Activated CD4-positive, alpha-beta memory T cell treated with anti-CD3 and anti-CD28 coated beads, Interleukin-2, amount 10 ng/mL, durations not matched to agents 7 days and 5 days (primary cell): Measurements from ENCODE around the gene GGT1. TPM values are rescaled to one million over a fixed set of nuclear protein-coding genes. Genes with fewer than 3 reads are reported as not detected.
A peak's percentile ranks its signal among the peaks of the same experiment; 100 is the strongest.
"Not testable (repeated sequence)": the region's sequence is repeated elsewhere in the genome, so short reads cannot be mapped to it uniquely, and the experiment has no call there.

Experiments
- CTCF ChIA-PET: fragments of 350-600 bp; sonication (Branson Sonifier 250); formaldehyde crosslinking; loops from one replicate; lab custom pipeline; 2021; ENCODE audit warnings: antibody characterized with exemption, inconsistent platforms; lab: Charles Lee
- POLR2A ChIA-PET: fragments of 350-600 bp; sonication (Branson Sonifier 250); formaldehyde crosslinking; loops from one replicate; lab custom pipeline; 2021; ENCODE audit warnings: antibody characterized with exemption; lab: Charles Lee
- DNase-seq: peaks from one replicate; pipeline ENCODE4 v3.0.0-alpha.2; 2020
- H3K27ac Mint-ChIP-seq: one replicate; pipeline ENCODE4 v1.8.0; 2021; ENCODE audit warnings: mild to moderate bottlenecking, mixed read lengths
- H3K27me3 Mint-ChIP-seq: one replicate; pipeline ENCODE4 v1.8.0; 2021; ENCODE audit warnings: mixed read lengths
- H3K36me3 Mint-ChIP-seq: one replicate; pipeline ENCODE4 v1.8.0; 2021; ENCODE audit warnings: low read depth, mixed read lengths
- H3K4me1 Mint-ChIP-seq: one replicate; pipeline ENCODE4 v1.8.0; 2021; ENCODE audit warnings: mixed read lengths
- H3K4me3 Mint-ChIP-seq: one replicate; pipeline ENCODE4 v1.8.0; 2021; ENCODE audit warnings: mild to moderate bottlenecking, mixed read lengths
- H3K9me3 Mint-ChIP-seq: one replicate; pipeline ENCODE4 v1.8.0; 2021; ENCODE audit warnings: mixed read lengths
- total RNA-seq, 2 experiments: library from RNA; stranded (reverse); gene quantifications; one replicate each; pipeline ENCODE4 v1.2.3, GENCODE V29; 2021

The GGT1 gene
- total RNA-seq, 2 experiments from 2014 or later: 64.6 to 68.4 TPM

- no peaks in the 10 kb centered on the region for H3K36me3 Mint-ChIP-seq
- H3K27ac Mint-ChIP-seq: no peak overlapping the region
- no peak overlapping the region for H3K4me3 Mint-ChIP-seq
- peaks cover 2% of the 10 kb centered on the region for H3K27me3 Mint-ChIP-seq
- DNase-seq: no peak
- ChIA-PET POLR2A (interaction anchor here (1.2 kb wide), 1 partner anchor 32 kb away, joined by 7 read pairs; the partner anchor contains the start of gene GUCD1), CTCF (no interaction called here)
- H3K4me1 Mint-ChIP-seq: peaks cover 3% of the 10 kb centered on the region
- no peaks in the 10 kb centered on the region for H3K9me3 Mint-ChIP-seq
Observed at GRCh38 chr22:24587251-24587650, 15.7 kb upstream of the GGT1 start.

GRCh38 chr22:24587948-24588347 is 15.0 kb upstream of the GGT1 start:
- Mint-ChIP-seq H3K27me3 (peaks cover 4% of the 10 kb centered on the region), H3K4me1 (peaks cover 6% of the 10 kb centered on the region), H3K36me3 (no peaks in the 10 kb centered on the region), H3K9me3 (no peaks in the 10 kb centered on the region), H3K27ac (no peak overlapping the region), H3K4me3 (no peak overlapping the region)
- ChIA-PET CTCF (no interaction called here), POLR2A (interaction anchor here (1.2 kb wide), 1 partner anchor 33 kb away, joined by 7 read pairs; the partner anchor contains the start of gene GUCD1)
- no peak for DNase-seq

GRCh38 chr22:24588381-24588756 is 14.6 kb upstream of the GGT1 start:
- ChIA-PET CTCF (no interaction called here), POLR2A (no interaction called here)
- Mint-ChIP-seq H3K27me3 (peaks cover 4% of the 10 kb centered on the region), H3K4me3 (no peak overlapping the region), H3K9me3 (no peaks in the 10 kb centered on the region), H3K4me1 (peaks cover 6% of the 10 kb centered on the region), H3K36me3 (no peaks in the 10 kb centered on the region), H3K27ac (no peak overlapping the region)
- DNase-seq: no peak

- peaks cover 6% of the 10 kb centered on the region for H3K4me1 Mint-ChIP-seq
- POLR2A ChIA-PET: no interaction called here
Observed at GRCh38 chr22:24588757-24589481, 14.1 kb upstream of the GGT1 start.

GRCh38 chr22:24589518-24590030 is 13.4 kb upstream of the GGT1 start:
- Mint-ChIP-seq H3K4me1 (peaks cover 6% of the 10 kb centered on the region), H3K9me3 (no peaks in the 10 kb centered on the region), H3K4me3 (no peak overlapping the region), H3K27me3 (peaks cover 4% of the 10 kb centered on the region), H3K27ac (no peak overlapping the region), H3K36me3 (no peaks in the 10 kb centered on the region)
- CTCF ChIA-PET: no interaction called here
- no peak for DNase-seq
- POLR2A ChIA-PET: no interaction called here

More at GRCh38 chr22:24588757-24589481, 14.1 kb upstream of the GGT1 start:
- Mint-ChIP-seq H3K4me3 (no peak overlapping the region), H3K27ac (no peak overlapping the region), H3K36me3 (no peaks in the 10 kb centered on the region), H3K9me3 (no peaks in the 10 kb centered on the region), H3K27me3 (peaks cover 4% of the 10 kb centered on the region)
- CTCF ChIA-PET: no interaction called here
- DNase-seq: no peak

- ChIA-PET CTCF (no interaction called here), POLR2A (no interaction called here)
- Mint-ChIP-seq H3K4me3 (no peak overlapping the region), H3K4me1 (peaks cover 6% of the 10 kb centered on the region), H3K9me3 (no peaks in the 10 kb centered on the region), H3K36me3 (no peaks in the 10 kb centered on the region), H3K27ac (no peak overlapping the region), H3K27me3 (peaks cover 4% of the 10 kb centered on the region)
- DNase-seq: no peak
Observed at GRCh38 chr22:24590596-24591173, 12.3 kb upstream of the GGT1 start.

- Mint-ChIP-seq H3K4me3 (no peak overlapping the region), H3K9me3 (no peaks in the 10 kb centered on the region), H3K4me1 (peaks cover 6% of the 10 kb centered on the region), H3K27me3 (peaks cover 4% of the 10 kb centered on the region), H3K27ac (no peak overlapping the region), H3K36me3 (no peaks in the 10 kb centered on the region)
- POLR2A ChIA-PET: no interaction called here
- CTCF ChIA-PET: no interaction called here
- no peak for DNase-seq
Observed at GRCh38 chr22:24591286-24591830, 11.6 kb upstream of the GGT1 start.

GRCh38 chr22:24592058-24592850 is 10.7 kb upstream of the GGT1 start:
- Mint-ChIP-seq H3K27me3 (peaks cover 4% of the 10 kb centered on the region), H3K4me3 (peak overlapping the region; percentile 77), H3K36me3 (no peaks in the 10 kb centered on the region), H3K27ac (no peak overlapping the region), H3K9me3 (no peaks in the 10 kb centered on the region), H3K4me1 (peaks cover 6% of the 10 kb centered on the region)
- no peak for DNase-seq
- ChIA-PET POLR2A (interaction anchor here (1.1 to 1.4 kb wide), 2 partner anchors 9 to 37 kb away, joined by 4 to 5 read pairs; partner anchors contain the start of gene GUCD1), CTCF (no interaction called here)

GRCh38 chr22:24592851-24593558 is 10.0 kb upstream of the GGT1 start, which contains the start of gene LRRC75B:
LRRC75B (minus strand) TSS chr22:24593073; CDS start chr22:24593039, 34 bp downstream.
- Mint-ChIP-seq H3K9me3 (no peaks in the 10 kb centered on the region), H3K4me3 (peak within 1 kb of the TSS; percentile 77), H3K36me3 (no peaks in the 10 kb centered on the region), H3K27ac (no peak within 1 kb of the TSS), H3K27me3 (peaks cover 4% of the 10 kb centered on the region), H3K4me1 (peaks cover 6% of the 10 kb centered on the region)
- DNase-seq: peak; percentile 51
- CTCF ChIA-PET: no interaction called here
- POLR2A ChIA-PET: interaction anchor here (1.1 to 1.4 kb wide), 2 partner anchors 8 to 38 kb away, joined by 4 to 5 read pairs; partner anchors contain the start of gene GUCD1

GRCh38 chr22:24593559-24593835 is 9.5 kb upstream of the GGT1 start:
- POLR2A ChIA-PET: interaction anchor here (1.1 to 1.4 kb wide), 2 partner anchors 8 to 38 kb away, joined by 4 to 5 read pairs; partner anchors contain the start of gene GUCD1
- CTCF ChIA-PET, H3K27me3 Mint-ChIP-seq, H3K27ac Mint-ChIP-seq, DNase-seq, H3K36me3 Mint-ChIP-seq, H3K9me3 Mint-ChIP-seq, H3K4me1 Mint-ChIP-seq: not testable (repeated sequence)
- H3K4me3 Mint-ChIP-seq: peak overlapping the region; percentile 62

GRCh38 chr22:24593836-24594568 is 9.0 kb upstream of the GGT1 start:
- H3K27ac Mint-ChIP-seq: no peak overlapping the region
- H3K4me3 Mint-ChIP-seq: no peak overlapping the region
- H3K4me1 Mint-ChIP-seq: peaks cover 6% of the 10 kb centered on the region
- CTCF ChIA-PET: no interaction called here
- H3K36me3 Mint-ChIP-seq: no peaks in the 10 kb centered on the region
- peaks cover 4% of the 10 kb centered on the region for H3K27me3 Mint-ChIP-seq
- H3K9me3 Mint-ChIP-seq: no peaks in the 10 kb centered on the region
- DNase-seq: no peak
- POLR2A ChIA-PET: interaction anchor here (1.1 kb wide), 1 partner anchor 39 kb away, joined by 4 read pairs; the partner anchor contains the start of gene GUCD1
